ENCODE data around the gene CDH13. TPM values are rescaled to one million over a fixed set of nuclear protein-coding genes. Genes with fewer than 3 reads are reported as not detected.

The CDH13 gene
- total RNA-seq, 1 experiment from 2014 or later = 62.5 TPM

DNA sequence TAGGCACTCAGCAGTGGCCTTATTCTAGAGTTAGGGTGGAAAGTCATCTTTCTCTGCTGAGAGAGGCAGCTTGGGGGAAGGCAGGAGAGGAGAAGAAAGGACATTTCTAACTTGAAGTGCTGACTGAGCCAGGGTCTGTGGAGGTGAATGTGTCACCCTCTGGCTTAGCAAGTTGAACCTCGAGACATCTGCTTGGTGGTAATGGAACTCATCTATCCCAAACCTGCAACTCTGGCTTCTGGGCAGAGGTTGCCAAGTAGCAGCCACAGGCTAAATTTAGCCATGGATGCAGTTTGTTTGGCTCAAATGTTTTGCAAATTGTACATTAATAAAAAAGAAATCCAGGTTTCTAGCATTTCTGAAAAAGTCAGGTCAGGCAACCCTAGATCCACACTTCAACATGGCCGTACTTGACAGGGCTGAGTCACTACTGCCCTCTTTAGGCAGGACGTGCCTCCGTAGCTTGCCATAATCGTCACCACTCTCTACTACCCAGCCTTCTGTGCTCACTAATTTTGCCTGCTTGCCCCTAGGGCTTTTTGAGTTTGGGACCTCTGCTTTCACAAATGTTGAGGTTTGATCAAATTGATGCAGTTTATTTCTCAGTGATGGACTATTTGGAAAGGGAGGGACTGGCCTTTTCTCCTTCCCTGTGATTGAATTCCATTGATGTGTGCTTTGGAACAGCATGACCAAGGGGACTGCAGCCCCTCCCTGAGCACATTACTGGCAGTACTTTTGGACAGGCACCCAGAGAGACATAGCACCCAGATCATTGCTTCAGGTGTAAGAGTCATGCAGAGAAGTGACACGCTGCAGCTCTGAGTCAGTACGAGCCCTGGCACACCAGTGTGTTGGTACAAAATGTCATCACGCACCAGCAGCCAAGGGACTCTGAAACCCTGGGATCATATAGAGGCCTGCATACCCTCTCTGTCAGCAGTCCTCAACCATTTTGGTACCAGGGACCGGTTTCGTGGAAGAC, 5.2 kb downstream of the CDH13 start:
- peak overlapping the region; percentile 98; the same call in 1 of the 2 replicates for H3K27ac ChIP-seq
- H3K4me3 ChIP-seq = no peak overlapping the region
- DNase-seq (ENCODE audit: low read depth in 1 of 2, low spot score in 2 of 2) = no peak
- H3K27me3 ChIP-seq (replicated peaks) = no peaks in the 10 kb centered on the region
- H3K4me1 ChIP-seq (replicated peaks) = peaks cover 70% of the 10 kb centered on the region
- no peaks in the 10 kb centered on the region for H3K9me3 ChIP-seq (replicated peaks)
- H3K36me3 ChIP-seq = peaks cover 11% of the 10 kb centered on the region

DNA sequence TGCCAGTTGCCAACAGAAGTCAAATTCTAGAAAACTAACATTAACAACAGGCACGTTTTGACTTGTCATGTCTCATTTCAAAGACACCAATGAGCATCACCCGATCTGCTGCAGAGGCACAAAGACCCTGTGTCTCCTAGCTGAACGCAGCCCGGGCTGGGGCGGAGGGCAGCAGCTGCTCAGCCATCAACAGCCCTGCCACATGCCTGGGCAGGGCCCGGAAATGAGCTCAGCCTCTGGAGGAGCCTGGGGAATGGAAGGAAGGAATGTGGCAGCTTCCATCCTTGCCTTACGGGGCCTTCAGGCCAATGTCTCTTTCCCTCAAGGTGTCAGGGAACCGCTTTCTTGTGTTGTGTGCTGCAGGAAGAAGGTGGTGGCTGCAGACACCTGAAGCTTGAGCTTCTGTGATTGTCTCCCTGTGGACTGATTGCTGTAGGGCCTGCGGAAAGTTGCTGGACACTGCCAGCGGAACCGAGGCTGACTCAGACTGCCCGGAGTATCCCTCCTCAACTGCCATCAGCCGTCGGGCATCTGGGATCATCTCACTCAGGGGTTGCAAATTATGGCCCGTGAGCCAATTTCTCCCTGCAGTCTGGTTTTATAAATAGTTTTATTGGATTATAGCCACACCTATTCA, 7.3 kb downstream of the CDH13 start:
- Histone ChIP-seq H3K27ac (peak overlapping the region; percentile 90), H3K4me3 (no peak overlapping the region), H3K9me3 (replicated peaks) (no peaks in the 10 kb centered on the region), H3K27me3 (replicated peaks) (no peaks in the 10 kb centered on the region), H3K36me3 (peaks cover 15% of the 10 kb centered on the region), H3K4me1 (replicated peaks) (peaks cover 72% of the 10 kb centered on the region)
- DNase-seq (ENCODE audit: low read depth in 1 of 2, low spot score in 2 of 2) = peak; percentile 75 to 87

DNA sequence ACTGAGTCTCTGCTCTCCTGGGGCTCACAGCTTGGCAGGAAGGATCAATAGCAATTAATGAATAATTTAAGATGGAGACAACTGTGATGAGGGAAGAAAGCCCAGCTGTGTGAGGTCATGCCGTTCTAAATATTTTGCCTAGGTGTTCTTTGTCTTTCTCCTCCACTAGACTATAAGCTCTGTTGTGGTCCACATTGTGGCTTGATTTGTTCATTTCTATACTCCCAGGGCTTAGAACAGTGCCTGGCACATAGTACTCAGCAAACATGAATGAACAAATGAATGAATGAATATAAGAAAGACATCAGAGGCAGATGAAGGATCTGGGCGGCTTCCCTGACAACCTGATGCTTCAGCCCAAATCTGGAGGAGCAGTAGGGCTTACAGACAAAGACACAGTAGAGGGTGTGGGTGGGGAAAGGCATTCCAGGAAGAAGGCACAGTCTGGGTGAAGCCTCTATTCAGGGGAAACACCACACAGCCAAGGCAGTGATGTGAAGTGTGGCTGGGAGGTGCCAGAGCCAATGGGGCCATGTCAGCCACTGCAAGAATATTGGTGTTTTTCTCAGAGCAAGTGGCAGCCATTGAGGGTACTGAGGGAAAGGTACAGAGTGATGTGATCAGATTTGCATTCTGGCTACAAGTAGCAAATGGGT, 8.3 kb downstream of the CDH13 start:
- H3K27me3 ChIP-seq (replicated peaks) = no peaks in the 10 kb centered on the region
- peak overlapping the region; percentile 90 for H3K27ac ChIP-seq
- H3K4me1 ChIP-seq (replicated peaks) = peaks cover 77% of the 10 kb centered on the region
- no peak overlapping the region for H3K4me3 ChIP-seq
- peaks cover 20% of the 10 kb centered on the region for H3K36me3 ChIP-seq
- H3K9me3 ChIP-seq (replicated peaks) = no peaks in the 10 kb centered on the region
- DNase-seq (ENCODE audit: low read depth in 1 of 2, low spot score in 2 of 2) = no peak

DNA sequence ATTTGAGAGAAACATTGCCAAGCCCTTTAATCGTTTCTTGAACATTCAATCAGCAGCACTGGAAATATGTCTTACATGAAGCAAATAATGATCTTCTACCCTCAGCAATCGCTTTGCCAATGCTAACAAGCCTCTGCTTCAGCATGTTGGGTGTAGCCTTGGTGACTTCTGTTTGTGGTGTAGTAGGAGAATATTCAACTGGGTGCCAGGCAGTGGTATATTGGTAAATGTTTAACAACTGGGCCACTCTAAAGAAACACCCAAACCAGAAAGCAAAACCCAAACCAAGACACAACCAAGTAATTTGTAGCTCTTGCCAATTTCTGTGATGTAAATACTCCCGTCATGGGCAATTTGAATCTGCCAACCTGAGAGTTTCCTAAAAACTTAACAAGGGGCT, 9.7 kb downstream of the CDH13 start:
- no peak overlapping the region for H3K4me3 ChIP-seq
- H3K9me3 ChIP-seq (replicated peaks) = no peaks in the 10 kb centered on the region
- H3K36me3 ChIP-seq = peaks cover 24% of the 10 kb centered on the region
- no peaks in the 10 kb centered on the region for H3K27me3 ChIP-seq (replicated peaks)
- no peak overlapping the region for H3K27ac ChIP-seq
- DNase-seq (ENCODE audit: low read depth in 1 of 2, low spot score in 2 of 2) = no peak
- H3K4me1 ChIP-seq (replicated peaks) = peaks cover 77% of the 10 kb centered on the region

DNA sequence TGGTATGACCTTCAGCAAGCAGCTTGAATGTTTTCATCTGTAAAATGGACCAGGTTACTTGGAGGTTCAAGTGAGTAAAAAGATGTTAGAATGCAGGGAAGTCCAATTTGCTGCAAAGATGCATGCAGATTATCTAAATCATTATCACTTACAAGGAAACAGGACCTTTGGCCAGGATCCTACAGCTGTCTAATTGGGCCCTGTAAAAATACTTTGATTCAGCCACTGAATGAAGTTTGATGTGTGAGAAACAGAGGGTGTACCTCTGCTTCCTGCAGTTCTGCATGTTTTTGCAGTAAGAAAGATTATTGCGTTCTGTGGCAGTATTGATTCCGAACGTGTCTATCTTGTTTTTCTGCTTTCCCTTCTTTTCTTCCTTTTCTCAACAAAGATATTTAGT, 10.2 kb downstream of the CDH13 start:
- no peak for DNase-seq (ENCODE audit: low read depth in 1 of 2, low spot score in 2 of 2)
- H3K4me1 ChIP-seq (replicated peaks) = peaks cover 74% of the 10 kb centered on the region
- H3K9me3 ChIP-seq (replicated peaks) = no peaks in the 10 kb centered on the region
- no peak overlapping the region for H3K4me3 ChIP-seq
- H3K36me3 ChIP-seq = peaks cover 24% of the 10 kb centered on the region
- H3K27me3 ChIP-seq (replicated peaks) = no peaks in the 10 kb centered on the region
- H3K27ac ChIP-seq = no peak overlapping the region

DNA sequence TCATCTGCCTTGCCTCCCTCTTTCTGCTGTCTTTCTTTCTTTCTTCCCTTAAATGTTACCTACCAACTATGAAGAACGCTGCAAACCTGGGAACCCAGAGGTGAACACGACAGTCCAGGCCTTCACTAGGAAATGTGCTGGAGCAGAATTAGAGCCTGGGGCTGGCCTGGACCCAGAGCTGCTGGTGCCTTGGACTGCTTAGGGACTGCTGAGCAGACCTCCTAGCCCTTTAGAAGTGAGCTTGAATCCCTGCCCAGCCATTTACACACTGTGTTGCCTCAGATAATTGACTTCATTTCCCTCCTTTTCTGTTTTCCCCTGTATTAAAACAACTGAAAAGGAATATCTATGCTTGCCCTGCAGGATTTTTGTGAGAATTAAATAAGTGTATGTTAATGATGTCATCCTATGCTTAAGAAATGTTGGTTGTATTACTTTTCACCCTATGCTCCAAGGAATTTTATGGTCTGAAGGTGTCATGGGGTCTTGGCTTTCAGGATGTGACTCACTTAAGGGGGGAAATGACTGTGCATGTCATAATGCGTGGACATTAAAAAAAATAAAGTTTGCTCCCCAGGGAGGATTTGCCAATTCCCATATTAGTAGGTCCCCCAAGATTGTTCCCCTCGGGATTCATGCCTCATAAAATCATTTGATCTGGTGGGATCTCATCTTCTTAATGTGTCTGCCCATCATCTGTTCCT, 11.5 kb downstream of the CDH13 start:
- H3K4me1 ChIP-seq (replicated peaks) = peaks cover 68% of the 10 kb centered on the region
- H3K9me3 ChIP-seq (replicated peaks) = no peaks in the 10 kb centered on the region

DNA sequence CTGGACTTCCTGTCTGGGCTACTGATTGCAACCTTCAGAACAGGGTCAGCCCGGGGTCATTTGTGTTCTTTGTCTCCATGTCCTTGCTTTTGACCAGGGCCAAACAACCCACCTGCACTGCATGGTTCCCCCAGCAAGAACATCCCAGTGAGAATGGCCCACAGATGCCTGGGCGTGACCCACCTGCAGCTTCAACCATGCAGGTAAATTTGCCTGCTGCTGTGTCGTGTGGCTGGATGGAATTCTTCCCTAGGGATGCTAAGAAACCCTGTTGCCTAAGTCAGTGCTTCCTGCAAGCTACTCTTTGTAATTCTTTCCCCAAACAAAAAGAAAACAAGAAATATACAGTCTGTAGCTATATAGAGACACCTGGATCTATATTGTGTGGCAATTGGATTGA, 12.5 kb downstream of the CDH13 start:
- peak in 1 of 2 experiments; percentile 42 for DNase-seq (ENCODE audit: low read depth in 1 of 2, low spot score in 2 of 2)

More for the DNA sequence above, 11.5 kb downstream of the CDH13 start:
- no peaks in the 10 kb centered on the region for H3K27me3 ChIP-seq (replicated peaks)
- no peak overlapping the region for H3K4me3 ChIP-seq
- DNase-seq (ENCODE audit: low read depth in 1 of 2, low spot score in 2 of 2) = peak; percentile 61 to 85
- peak overlapping the region; percentile 95 for H3K27ac ChIP-seq
- peaks cover 19% of the 10 kb centered on the region for H3K36me3 ChIP-seq

DNA sequence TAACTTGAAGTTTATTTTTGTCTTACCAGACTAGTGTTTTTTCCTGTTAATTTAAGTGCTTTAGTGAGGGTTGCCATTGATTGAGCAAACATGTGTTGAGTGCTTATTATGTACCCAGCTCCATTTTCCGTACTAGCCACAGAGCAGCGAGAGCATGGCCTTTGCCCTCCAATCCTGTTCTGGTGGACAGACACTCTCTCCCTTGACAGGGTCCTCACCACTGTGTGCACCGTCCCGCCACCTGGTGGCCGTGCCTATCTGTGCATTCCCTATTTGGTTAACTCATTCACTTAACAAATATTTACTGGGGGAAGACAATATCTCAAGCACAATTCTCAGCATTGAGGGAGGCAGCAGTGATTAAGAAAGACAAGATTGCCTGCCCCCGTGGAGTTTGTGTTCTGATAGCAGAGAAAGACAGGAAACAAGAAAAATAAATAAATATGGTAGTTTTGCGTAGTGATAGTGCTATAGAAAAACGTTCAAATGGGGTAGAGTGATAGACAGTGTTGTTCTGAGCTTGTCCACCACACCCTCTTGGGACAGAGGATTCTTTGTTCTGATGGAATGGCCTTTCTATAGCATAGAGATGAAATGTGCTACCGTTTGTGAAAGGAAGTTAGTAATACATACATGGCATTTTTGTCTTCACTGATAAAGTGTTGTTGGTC, 13.0 kb downstream of the CDH13 start:
- no peak overlapping the region for H3K4me3 ChIP-seq
- H3K27me3 ChIP-seq (replicated peaks) = no peaks in the 10 kb centered on the region
- peak; percentile 74 to 82 for DNase-seq (ENCODE audit: low read depth in 1 of 2, low spot score in 2 of 2)
- peak overlapping the region; percentile 95 for H3K27ac ChIP-seq
- H3K36me3 ChIP-seq = peaks cover 12% of the 10 kb centered on the region
- peaks cover 52% of the 10 kb centered on the region for H3K4me1 ChIP-seq (replicated peaks)
- no peaks in the 10 kb centered on the region for H3K9me3 ChIP-seq (replicated peaks)

More for the DNA sequence above, 12.5 kb downstream of the CDH13 start:
- Histone ChIP-seq H3K4me1 (replicated peaks) (peaks cover 58% of the 10 kb centered on the region), H3K27ac (peak overlapping the region; percentile 95), H3K36me3 (peaks cover 12% of the 10 kb centered on the region), H3K9me3 (replicated peaks) (no peaks in the 10 kb centered on the region), H3K27me3 (replicated peaks) (no peaks in the 10 kb centered on the region), H3K4me3 (no peak overlapping the region)

DNA sequence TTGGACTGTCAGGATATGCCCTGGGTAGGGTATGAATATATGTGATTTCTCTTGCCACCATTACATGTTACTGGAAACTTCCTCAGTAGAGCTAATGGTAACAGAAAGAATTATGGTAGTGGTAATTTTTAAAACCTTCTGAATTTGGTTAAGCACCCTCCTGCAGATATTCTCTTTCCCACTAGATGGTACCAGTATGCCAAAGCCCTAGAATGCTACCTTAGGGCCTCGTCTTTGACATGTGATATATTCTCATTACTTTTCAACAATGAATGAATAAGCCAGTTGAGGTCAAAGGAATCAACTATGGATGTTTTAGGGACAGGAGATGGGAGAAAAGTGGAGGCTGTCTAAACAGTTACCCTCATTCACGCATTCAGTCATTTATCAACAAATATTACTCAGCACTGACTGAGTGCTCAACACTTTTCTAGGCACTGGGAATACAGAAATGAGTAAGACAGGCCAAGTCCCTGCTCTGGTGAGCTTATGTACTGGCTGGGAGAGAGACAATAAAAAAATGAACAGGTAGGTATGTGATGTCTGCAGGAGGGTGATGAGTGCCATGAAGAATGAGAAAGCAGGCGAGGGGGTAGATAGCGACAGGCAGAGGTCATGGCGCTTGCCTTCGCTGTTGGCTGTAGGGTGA, 14.7 kb downstream of the CDH13 start:
- Histone ChIP-seq H3K4me3 (no peak overlapping the region), H3K36me3 (peaks cover 12% of the 10 kb centered on the region), H3K27me3 (replicated peaks) (no peaks in the 10 kb centered on the region), H3K27ac (no peak overlapping the region), H3K4me1 (replicated peaks) (peaks cover 52% of the 10 kb centered on the region), H3K9me3 (replicated peaks) (no peaks in the 10 kb centered on the region)
- no peak for DNase-seq (ENCODE audit: low read depth in 1 of 2, low spot score in 2 of 2)

DNA sequence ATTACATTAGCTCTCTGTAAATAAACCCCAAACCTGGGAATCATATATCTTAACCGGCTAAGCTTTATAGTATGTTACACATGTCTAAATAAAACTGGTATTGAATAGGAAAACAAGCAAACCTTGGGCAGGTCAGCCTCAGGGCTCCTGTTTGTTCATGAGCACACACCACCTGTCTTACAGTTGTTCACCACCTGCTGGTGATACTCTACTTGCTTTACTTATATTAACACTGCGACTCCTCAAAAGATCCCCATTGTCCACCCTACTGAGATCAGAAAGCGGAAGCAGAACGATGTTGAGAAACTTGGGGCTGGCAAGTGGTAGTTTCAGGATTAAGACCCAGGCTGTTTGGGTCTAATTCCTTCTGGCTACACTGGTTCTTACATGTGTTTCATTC, 16.4 kb downstream of the CDH13 start:
- Histone ChIP-seq H3K4me1 (replicated peaks) (peaks cover 48% of the 10 kb centered on the region), H3K4me3 (no peak overlapping the region), H3K27me3 (replicated peaks) (no peaks in the 10 kb centered on the region), H3K27ac (no peak overlapping the region), H3K9me3 (replicated peaks) (no peaks in the 10 kb centered on the region), H3K36me3 (peaks cover 10% of the 10 kb centered on the region)
- no peak for DNase-seq (ENCODE audit: low read depth in 1 of 2, low spot score in 2 of 2)

DNA sequence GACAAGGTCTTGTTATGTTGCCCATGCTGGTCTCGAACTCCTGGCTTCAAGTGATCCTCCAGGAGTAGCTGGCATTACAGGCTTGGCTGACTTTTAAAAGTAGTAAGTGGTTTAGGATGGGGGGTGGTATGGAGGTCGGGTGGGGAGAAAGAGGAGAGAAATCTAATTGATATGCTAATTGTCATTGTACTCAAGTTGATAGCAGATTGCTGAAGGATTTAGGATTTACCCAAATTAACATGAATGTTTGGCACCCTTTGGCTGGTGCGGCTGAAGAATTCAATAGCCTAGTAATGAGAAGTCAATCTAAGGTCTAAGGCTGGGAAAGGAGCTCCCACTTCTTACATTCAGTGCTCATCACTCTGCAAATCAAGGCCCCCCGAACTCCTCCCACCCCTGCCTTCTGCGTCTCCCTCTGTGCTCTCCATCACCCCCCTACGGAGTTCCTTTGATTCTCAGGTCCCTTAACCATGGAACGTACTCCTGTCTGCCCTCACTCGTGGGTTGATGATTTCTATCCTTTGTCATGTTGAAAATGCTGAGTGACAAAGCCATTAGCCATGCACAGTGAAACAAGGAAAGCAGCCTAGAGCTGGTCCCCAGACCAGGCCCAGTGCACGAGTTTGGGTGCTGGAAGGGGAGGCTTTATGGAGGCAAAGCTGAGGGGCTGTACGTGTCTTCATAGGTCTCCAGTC, 17.3 kb downstream of the CDH13 start:
- no peak overlapping the region for H3K4me3 ChIP-seq
- H3K9me3 ChIP-seq (replicated peaks) = no peaks in the 10 kb centered on the region
- peaks cover 9% of the 10 kb centered on the region; the same call in 1 of the 2 replicates for H3K36me3 ChIP-seq
- no peaks in the 10 kb centered on the region for H3K27me3 ChIP-seq (replicated peaks)
- H3K27ac ChIP-seq = no peak overlapping the region
- peaks cover 38% of the 10 kb centered on the region for H3K4me1 ChIP-seq (replicated peaks)
- DNase-seq (ENCODE audit: low read depth in 1 of 2, low spot score in 2 of 2) = no peak

DNA sequence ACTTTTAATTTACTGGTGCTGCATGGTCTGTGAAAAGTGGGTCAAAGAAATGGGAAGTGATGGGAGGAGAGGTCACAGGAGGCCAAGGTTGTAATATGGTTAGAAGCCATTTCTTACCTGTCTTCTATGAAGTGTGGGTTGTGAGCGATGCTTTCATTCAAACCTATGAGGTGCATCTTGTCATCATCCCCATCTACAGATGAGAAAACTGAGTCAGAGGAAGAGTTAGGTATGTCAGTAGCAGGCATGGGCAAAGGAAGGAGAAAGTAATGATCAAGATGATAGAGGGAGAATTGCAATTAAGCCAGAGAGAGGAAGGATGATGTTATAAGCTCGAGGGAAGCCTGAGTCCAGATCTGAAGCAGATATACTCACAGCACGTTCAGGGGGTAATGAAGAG, 19.7 kb downstream of the CDH13 start:
- no peak for DNase-seq (ENCODE audit: low read depth in 1 of 2, low spot score in 2 of 2)
- H3K27ac ChIP-seq = no peak overlapping the region
- H3K9me3 ChIP-seq (replicated peaks) = no peaks in the 10 kb centered on the region
- H3K4me1 ChIP-seq (replicated peaks) = peaks cover 16% of the 10 kb centered on the region
- H3K27me3 ChIP-seq (replicated peaks) = no peaks in the 10 kb centered on the region
- no peak overlapping the region for H3K4me3 ChIP-seq
- H3K36me3 ChIP-seq = no peaks in the 10 kb centered on the region

Data from SJSA1 (cell line).